ENCODE data around the gene MTMR12.

- no peak for TF ChIP-seq CTCF (IDR thresholded peaks at IDR 0.05; ENCODE audit: borderline replicate concordance, extremely low read depth, low read length, poor library complexity, severe bottlenecking)
- no peak for TF ChIP-seq EZH2 (IDR thresholded peaks at IDR 0.05; ENCODE audit: borderline replicate concordance, low read depth, low read length, severe bottlenecking)
Measured at GRCh38 chr5:32312197-32312594, 543 bp downstream of the MTMR12 start.
